ENCODE results near the gene DVL3.

- TF ChIP-seq, protein P1, sequence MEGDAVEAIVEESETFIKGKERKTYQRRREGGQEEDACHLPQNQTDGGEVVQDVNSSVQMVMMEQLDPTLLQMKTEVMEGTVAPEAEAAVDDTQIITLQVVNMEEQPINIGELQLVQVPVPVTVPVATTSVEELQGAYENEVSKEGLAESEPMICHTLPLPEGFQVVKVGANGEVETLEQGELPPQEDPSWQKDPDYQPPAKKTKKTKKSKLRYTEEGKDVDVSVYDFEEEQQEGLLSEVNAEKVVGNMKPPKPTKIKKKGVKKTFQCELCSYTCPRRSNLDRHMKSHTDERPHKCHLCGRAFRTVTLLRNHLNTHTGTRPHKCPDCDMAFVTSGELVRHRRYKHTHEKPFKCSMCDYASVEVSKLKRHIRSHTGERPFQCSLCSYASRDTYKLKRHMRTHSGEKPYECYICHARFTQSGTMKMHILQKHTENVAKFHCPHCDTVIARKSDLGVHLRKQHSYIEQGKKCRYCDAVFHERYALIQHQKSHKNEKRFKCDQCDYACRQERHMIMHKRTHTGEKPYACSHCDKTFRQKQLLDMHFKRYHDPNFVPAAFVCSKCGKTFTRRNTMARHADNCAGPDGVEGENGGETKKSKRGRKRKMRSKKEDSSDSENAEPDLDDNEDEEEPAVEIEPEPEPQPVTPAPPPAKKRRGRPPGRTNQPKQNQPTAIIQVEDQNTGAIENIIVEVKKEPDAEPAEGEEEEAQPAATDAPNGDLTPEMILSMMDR (IDR thresholded peaks at IDR 0.05; ENCODE audit: insufficient read depth, low read length, poor library complexity, severe bottlenecking): no peak
- TF ChIP-seq EZH2phosphoT487 (conservative IDR thresholded peaks at IDR 0.05; ENCODE audit: low read length): no peak
Observed at GRCh38 chr3:184155644-184156521, 706 bp downstream of the DVL3 start.

All from SU-DHL-6 (cell line).